GM13977 (cell line): ENCODE measurements around the gene SEZ6.

Experiments
- DNase-seq: peaks from one replicate; pipeline ENCODE4 v3.0.0; 2012; ENCODE audit warnings: low spot score
- in situ Hi-C: fragments of 300-500 bp; cut with MboI; formaldehyde crosslinking; loops from one replicate; pipeline ENCODE4 v1.12.0; 2022; ENCODE audit warnings: low sequenced_read_pairs, low pct_unique_long_range_greater_than_20kb, mixed read lengths, inconsistent platforms; ENCODE audit not compliant: unreplicated experiment
- TF ChIP-seq, protein P1 (sequence below): IDR thresholded peaks from 2 replicates; pipeline ENCODE4 v1.5.1; 2012; ENCODE audit warnings: mild to moderate bottlenecking, control low read depth; ENCODE audit not compliant: insufficient read depth; ENCODE audit errors: extremely low read depth, missing control alignments

SEZ6 gene

DNA sequence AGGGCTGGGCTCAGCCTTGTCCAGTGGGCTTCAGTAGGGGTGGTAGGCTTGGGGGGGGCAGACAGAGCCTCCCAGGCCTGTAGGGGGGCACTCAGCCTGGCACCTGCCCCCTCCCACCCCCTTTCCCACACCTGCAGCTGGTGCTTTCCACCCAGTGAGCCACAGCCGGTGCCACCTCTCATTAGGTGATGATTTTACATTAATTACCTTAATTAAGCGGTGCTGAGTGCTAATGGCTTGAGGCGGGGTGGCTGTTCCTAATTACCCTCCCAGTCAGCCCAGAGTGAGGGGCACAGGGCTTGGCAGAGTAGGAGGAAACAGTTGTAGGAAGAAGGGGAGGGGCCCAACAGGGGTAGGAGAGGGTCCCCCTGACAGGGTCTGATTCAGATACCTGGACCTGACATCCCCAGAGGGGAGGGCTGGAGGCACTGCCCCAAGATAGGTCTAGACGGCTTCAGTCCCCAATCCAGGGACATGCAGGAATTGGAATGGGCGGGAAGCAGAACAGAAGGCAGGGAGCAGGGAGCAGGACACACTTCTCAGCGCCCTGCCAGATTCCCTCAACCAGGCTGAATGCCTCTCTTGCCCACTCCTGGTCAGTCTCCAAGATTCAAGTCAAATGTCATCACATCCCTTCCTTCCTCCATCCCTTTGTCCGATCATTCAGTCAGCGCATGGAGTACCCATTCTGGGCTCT, 28.0 kb downstream of the SEZ6 start:
- TF ChIP-seq, protein P1, sequence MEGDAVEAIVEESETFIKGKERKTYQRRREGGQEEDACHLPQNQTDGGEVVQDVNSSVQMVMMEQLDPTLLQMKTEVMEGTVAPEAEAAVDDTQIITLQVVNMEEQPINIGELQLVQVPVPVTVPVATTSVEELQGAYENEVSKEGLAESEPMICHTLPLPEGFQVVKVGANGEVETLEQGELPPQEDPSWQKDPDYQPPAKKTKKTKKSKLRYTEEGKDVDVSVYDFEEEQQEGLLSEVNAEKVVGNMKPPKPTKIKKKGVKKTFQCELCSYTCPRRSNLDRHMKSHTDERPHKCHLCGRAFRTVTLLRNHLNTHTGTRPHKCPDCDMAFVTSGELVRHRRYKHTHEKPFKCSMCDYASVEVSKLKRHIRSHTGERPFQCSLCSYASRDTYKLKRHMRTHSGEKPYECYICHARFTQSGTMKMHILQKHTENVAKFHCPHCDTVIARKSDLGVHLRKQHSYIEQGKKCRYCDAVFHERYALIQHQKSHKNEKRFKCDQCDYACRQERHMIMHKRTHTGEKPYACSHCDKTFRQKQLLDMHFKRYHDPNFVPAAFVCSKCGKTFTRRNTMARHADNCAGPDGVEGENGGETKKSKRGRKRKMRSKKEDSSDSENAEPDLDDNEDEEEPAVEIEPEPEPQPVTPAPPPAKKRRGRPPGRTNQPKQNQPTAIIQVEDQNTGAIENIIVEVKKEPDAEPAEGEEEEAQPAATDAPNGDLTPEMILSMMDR = no peak
- no peak for DNase-seq
- in situ Hi-C loops = loop anchor here (10.0 kb wide), 1 partner anchor 127 kb away; no protein-coding TSS in a partner anchor

DNA sequence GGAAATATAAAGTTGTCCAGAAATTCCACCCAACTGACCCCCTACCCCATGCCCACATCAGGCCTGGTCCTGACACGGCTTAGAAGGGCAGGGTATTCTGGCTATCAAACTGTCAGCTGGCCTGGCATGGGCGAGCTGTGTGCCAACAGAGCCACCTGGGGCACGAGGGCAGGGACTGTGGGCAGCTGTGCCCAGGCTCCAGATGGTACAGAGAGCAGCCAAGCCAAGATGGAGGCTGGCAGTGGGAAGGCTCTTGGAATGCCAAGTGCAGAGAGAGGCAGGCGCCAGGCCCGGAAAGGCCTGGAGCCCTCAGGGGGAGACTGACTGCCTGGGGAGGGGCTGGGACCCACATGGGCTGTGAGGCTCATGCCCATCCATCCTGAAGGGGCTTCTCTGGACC, 30.2 kb downstream of the SEZ6 start:
- no peak for DNase-seq
- in situ Hi-C loops = loop anchor here (10.0 kb wide), 1 partner anchor 129 kb away; no protein-coding TSS in a partner anchor
- TF ChIP-seq, protein P1 = no peak

DNA sequence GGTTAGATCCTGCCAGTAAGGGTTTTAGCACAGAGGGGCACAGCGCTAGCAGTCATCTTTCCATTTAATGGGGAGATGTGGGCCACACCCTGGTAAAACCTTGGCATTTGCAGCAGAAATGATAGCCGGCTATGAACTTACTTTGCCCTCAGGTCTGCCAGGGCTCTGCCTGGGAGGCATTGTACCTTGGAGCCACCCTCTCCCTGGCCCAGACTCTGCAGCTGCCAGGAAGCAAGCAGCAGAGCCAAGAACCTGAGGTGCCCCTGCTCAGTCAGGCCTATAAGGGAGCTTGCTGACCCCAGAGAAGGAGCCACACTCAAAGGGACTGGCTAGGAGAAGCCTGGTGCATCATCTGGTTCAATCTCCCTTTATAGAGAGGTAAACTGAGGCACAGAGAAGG, 30.8 kb downstream of the SEZ6 start:
- TF ChIP-seq, protein P1 = no peak
- in situ Hi-C loops = loop anchor here (10.0 kb wide), 1 partner anchor 130 kb away; no protein-coding TSS in a partner anchor
- no peak for DNase-seq

DNA sequence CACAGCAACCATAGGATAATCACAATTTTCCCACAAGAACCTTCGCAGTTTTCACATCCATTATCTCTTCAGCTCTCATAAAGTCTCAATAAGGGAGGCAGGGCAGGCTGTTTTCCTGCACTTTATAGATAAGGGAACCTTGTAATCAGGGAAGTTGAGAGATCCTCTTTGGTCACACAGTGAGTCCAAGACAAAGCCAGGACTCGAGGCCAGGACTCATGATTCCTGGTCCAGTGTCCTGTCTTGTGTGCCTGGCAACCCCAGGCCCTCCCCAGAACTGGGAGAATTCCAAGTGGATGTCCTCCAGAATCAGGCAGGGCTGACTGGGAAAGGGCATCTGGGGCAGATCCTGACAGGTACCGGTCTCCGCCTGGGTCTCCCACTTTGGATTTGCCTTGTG, 31.4 kb downstream of the SEZ6 start:
- TF ChIP-seq, protein P1 = no peak
- in situ Hi-C loops = loop anchor here (10.0 kb wide), 1 partner anchor 130 kb away; no protein-coding TSS in a partner anchor
- DNase-seq = no peak

DNA sequence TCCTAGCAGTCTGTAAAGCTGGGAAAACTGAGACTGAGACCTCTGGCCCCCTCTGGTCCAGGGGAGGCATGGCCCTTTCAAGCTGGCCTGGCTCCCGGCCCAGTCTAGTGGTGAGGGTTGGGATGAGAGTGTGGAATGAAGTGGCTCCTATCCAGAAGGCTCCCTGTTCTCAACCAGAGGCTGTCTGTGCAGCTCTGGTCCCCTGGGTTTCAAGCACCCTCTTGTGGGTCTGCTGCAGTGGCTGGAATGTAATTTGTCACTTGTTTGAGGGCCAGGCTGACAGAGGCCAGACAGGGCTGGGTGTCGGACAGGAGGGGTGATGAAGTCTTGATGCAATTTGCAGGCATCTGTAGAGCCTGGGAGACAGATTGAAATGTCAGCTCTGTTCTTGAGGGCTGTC, 32.4 kb downstream of the SEZ6 start:
- TF ChIP-seq, protein P1 = no peak
- no peak for DNase-seq
- in situ Hi-C loops = loop anchor here (10.0 kb wide), 1 partner anchor 131 kb away; no protein-coding TSS in a partner anchor

DNA sequence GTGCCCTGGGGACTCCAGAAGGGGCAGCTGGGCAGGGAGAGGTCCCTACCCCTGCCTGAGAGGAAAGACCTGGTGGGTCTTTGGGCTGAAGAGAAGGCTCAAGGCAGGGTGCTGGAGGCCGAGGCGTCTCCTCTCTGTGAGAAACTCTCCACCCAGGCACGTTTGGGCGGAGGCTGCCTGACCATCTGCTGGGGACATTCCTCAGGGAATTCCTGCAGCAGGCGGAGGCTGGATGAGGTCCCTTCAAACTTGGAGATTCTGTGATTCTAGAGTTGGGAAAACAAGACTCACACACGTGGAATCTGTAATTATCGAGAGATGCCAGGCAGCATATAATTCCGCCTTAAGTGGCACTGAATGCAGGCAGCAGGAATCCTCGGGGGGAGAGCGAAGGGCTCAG, 33.4 kb downstream of the SEZ6 start:
- TF ChIP-seq, protein P1 = no peak
- in situ Hi-C loops = loop anchor here (10.0 kb wide), 1 partner anchor 132 kb away; no protein-coding TSS in a partner anchor
- DNase-seq = no peak
